GM18505 (cell line): ENCODE results near the gene DGKI.
"Not testable (repeated sequence)": the region's sequence is repeated elsewhere in the genome, so short reads cannot be mapped to it uniquely, and the experiment has no call there.

Experiments
- ATAC-seq: cut with Tn5 transposase; IDR thresholded peaks from one replicate; pipeline ENCODE4 v1.9.1; 2021; ENCODE audit not compliant: unreplicated experiment
- POLR2A ChIP-seq: IDR thresholded peaks from 4 replicates; pipeline ENCODE4 v1.6.1; 2011; ENCODE audit warnings: borderline replicate concordance; ENCODE audit not compliant: insufficient read depth, insufficient read length; ENCODE audit errors: extremely low read depth

Gene DGKI

GRCh38 chr7:137743021-137743420, 103.8 kb downstream of the DGKI start:
- no peak for TF ChIP-seq POLR2A

GRCh38 chr7:137742051-137742450, 104.7 kb downstream of the DGKI start:
- no peak for TF ChIP-seq POLR2A

More at GRCh38 chr7:137743021-137743420, 103.8 kb downstream of the DGKI start:
- no peak for ATAC-seq

GRCh38 chr7:137741443-137741842, 105.3 kb downstream of the DGKI start:
- TF ChIP-seq POLR2A: no peak
- no peak for ATAC-seq

More at GRCh38 chr7:137742051-137742450, 104.7 kb downstream of the DGKI start:
- no peak for ATAC-seq

GRCh38 chr7:137734221-137734620, 112.6 kb downstream of the DGKI start:
- no peak for TF ChIP-seq POLR2A
- ATAC-seq: no peak

GRCh38 chr7:137732168-137732567, 114.6 kb downstream of the DGKI start:
- no peak for TF ChIP-seq POLR2A
- no peak for ATAC-seq

- no peak for TF ChIP-seq POLR2A
- ATAC-seq: no peak
Observed at GRCh38 chr7:137731436-137731835, 115.3 kb downstream of the DGKI start.

- TF ChIP-seq POLR2A: no peak
- no peak for ATAC-seq
Observed at GRCh38 chr7:137728426-137728825, 118.3 kb downstream of the DGKI start.

GRCh38 chr7:137727413-137727812, 119.4 kb downstream of the DGKI start:
- TF ChIP-seq POLR2A: no peak
- ATAC-seq: no peak

- ATAC-seq: no peak
- no peak for TF ChIP-seq POLR2A
Observed at GRCh38 chr7:137718355-137718754, 128.4 kb downstream of the DGKI start.

- TF ChIP-seq POLR2A: no peak
- ATAC-seq: no peak
Observed at GRCh38 chr7:137717811-137718271, 128.9 kb downstream of the DGKI start.

- no peak for ATAC-seq
- TF ChIP-seq POLR2A: no peak
Observed at GRCh38 chr7:137717045-137717444, 129.7 kb downstream of the DGKI start.

GRCh38 chr7:137716061-137716460, 130.7 kb downstream of the DGKI start:
- no peak for TF ChIP-seq POLR2A
- no peak for ATAC-seq

GRCh38 chr7:137715533-137715932, 131.2 kb downstream of the DGKI start:
- ATAC-seq: no peak
- TF ChIP-seq POLR2A: no peak

GRCh38 chr7:137715121-137715520, 131.7 kb downstream of the DGKI start:
- no peak for ATAC-seq

GRCh38 chr7:137706330-137706729, 140.4 kb downstream of the DGKI start:
- not testable (repeated sequence) for ATAC-seq

More at GRCh38 chr7:137715121-137715520, 131.7 kb downstream of the DGKI start:
- no peak for TF ChIP-seq POLR2A

GRCh38 chr7:137704723-137705122, 142.1 kb downstream of the DGKI start:
- ATAC-seq: no peak
- TF ChIP-seq POLR2A: no peak

- ATAC-seq: no peak
- no peak for TF ChIP-seq POLR2A
Observed at GRCh38 chr7:137703291-137704010, 143.3 kb downstream of the DGKI start.
